ENCODE data around the gene SLF1. TPM values are rescaled to one million over a fixed set of nuclear protein-coding genes. Genes with fewer than 3 reads are reported as not detected.

SLF1 gene
- total and polyA plus RNA-seq, 11 donors, result 2.4 to 8.1 (median 5.5) TPM

DNA sequence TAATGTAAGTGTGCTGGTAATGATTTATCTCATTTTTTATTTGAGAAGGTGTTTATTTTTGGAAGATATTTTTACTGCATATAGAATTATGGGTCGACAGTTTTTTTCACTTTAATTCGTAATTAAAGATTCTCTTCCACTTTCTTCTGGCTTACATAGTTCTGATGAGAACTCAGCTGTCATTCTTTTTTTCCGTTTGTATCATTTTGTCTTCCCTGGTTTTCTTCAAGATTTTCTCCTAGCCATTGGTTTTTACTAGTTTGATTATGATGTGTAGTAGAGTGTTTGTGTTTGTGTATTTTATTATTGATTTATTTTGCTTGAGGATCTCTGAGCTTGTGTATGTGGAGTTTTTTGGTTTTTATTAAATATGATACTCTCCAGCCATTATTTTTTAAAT, 21.7 kb downstream of the SLF1 start:
- Histone ChIP-seq H3K27me3 (no peaks in the 10 kb centered on the region), H3K4me1 (no peaks in the 10 kb centered on the region), H3K9me3 (peaks cover 0 to 33% (median 11%) of the 10 kb centered on the region in 12 donors), H3K36me3 (peaks cover 0 to 17% (median 5%) of the 10 kb centered on the region in 9 donors), H3K4me3 (no peak overlapping the region), H3K27ac (no peak overlapping the region)
- intact Hi-C loops (cut with DNase I), result no loop called here
- no peak for DNase-seq
- TF ChIP-seq, protein P1, sequence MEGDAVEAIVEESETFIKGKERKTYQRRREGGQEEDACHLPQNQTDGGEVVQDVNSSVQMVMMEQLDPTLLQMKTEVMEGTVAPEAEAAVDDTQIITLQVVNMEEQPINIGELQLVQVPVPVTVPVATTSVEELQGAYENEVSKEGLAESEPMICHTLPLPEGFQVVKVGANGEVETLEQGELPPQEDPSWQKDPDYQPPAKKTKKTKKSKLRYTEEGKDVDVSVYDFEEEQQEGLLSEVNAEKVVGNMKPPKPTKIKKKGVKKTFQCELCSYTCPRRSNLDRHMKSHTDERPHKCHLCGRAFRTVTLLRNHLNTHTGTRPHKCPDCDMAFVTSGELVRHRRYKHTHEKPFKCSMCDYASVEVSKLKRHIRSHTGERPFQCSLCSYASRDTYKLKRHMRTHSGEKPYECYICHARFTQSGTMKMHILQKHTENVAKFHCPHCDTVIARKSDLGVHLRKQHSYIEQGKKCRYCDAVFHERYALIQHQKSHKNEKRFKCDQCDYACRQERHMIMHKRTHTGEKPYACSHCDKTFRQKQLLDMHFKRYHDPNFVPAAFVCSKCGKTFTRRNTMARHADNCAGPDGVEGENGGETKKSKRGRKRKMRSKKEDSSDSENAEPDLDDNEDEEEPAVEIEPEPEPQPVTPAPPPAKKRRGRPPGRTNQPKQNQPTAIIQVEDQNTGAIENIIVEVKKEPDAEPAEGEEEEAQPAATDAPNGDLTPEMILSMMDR (IDR thresholded peaks at IDR 0.05), result no peak
- TF ChIP-seq POLR2A (IDR thresholded peaks at IDR 0.05), result no peak
- 97 to 99% (median 98%) methylated on average over 3 of the region's 3 CpGs for WGBS, 4 donors
- no peak for ATAC-seq

DNA sequence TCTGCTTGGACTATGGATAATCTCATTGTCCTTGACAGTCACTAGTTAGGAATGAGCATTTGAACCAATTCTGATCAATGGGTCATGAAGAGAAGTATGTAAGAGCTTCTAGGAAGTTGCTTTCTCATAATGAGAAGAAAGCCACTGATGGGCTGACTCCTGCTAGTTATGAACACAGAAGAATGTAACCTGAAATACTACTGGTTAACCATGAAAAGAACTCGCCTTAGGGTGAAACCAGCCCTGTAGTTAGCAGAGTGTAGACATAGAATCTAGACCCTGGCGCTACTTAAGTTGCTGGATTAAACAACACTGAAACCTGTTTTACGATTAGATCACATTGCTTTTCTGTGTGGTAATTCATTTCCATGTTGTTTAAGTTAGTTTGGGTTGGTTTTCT, 26.6 kb downstream of the SLF1 start:
- Histone ChIP-seq H3K27ac (no peak overlapping the region), H3K4me1 (no peaks in the 10 kb centered on the region), H3K4me3 (no peak overlapping the region), H3K9me3 (peaks cover 0 to 10% (median 6%) of the 10 kb centered on the region in 12 donors), H3K36me3 (peaks cover 0 to 31% (median 5%) of the 10 kb centered on the region in 9 donors), H3K27me3 (no peaks in the 10 kb centered on the region)
- intact Hi-C loops (cut with DNase I), result no loop called here
- TF ChIP-seq, protein P1 (IDR thresholded peaks at IDR 0.05), result no peak
- TF ChIP-seq POLR2A (IDR thresholded peaks at IDR 0.05), result no peak
- DNase-seq (no peak), ATAC-seq (no peak)
- 95 to 97% (median 96%) methylated on average over 3 of the region's 3 CpGs for WGBS, 4 donors

DNA sequence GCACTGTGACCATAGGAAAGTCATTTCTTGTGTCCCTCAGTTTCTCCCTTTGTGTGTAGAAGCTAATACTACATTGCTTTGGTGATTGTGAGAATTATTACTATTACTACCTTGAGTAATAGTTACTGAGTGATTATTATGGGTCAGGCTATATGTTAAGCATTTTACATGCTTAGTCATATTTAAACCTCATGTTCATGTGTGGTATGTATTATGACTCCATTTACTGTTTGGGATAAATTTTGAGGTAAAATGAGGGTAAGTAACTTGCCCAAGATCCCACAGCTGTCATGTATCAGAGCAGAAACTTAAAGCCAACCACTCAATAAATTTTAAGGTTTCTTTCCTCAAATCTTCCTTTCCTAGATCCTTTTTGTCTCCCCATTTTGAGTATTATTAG, 28.3 kb downstream of the SLF1 start:
- Histone ChIP-seq H3K4me3 (no peak overlapping the region), H3K36me3 (peaks cover 0 to 31% (median 4%) of the 10 kb centered on the region in 9 donors), H3K4me1 (no peaks in the 10 kb centered on the region), H3K27me3 (no peaks in the 10 kb centered on the region), H3K27ac (no peak overlapping the region), H3K9me3 (no peaks in the 10 kb centered on the region)
- no peak for TF ChIP-seq POLR2A (IDR thresholded peaks at IDR 0.05)
- TF ChIP-seq, protein P1 (IDR thresholded peaks at IDR 0.05), result no peak
- ATAC-seq (no peak), DNase-seq (no peak)
- intact Hi-C loops (cut with DNase I), result no loop called here

DNA sequence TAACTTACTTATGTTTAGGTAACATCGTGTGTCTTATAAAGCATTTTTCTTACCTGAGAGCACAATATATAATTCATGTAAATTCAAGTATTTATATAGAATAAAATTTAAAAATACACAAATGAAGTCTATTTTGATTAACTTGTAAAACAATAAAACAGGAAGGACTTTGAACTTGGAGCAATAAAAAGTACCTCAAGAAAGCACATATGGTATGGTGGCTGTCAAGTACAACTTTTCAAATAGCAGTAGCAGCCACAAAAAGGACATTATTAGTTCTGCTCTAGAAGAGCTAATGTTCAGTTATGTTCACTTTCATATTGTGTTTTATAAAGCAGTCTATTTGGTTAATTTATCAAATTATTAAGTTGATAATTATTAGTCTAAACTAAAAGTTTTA, 31.4 kb downstream of the SLF1 start:
- H3K27me3 ChIP-seq, result no peaks in the 10 kb centered on the region
- no peak for ATAC-seq
- DNase-seq, result no peak
- peaks cover 0 to 35% (median 4%) of the 10 kb centered on the region in 9 donors for H3K36me3 ChIP-seq
- no peak overlapping the region for H3K27ac ChIP-seq
- intact Hi-C loops (cut with DNase I), result no loop called here
- H3K4me3 ChIP-seq, result no peak overlapping the region
- TF ChIP-seq POLR2A (IDR thresholded peaks at IDR 0.05), result no peak
- TF ChIP-seq, protein P1 (IDR thresholded peaks at IDR 0.05), result no peak
- peaks cover 0 to 12% (median 1%) of the 10 kb centered on the region in 12 donors for H3K9me3 ChIP-seq
- H3K4me1 ChIP-seq, result no peaks in the 10 kb centered on the region
- WGBS, 4 donors, result 97 to 98% (median 98%) methylated on average over 1 of the region's 1 CpG
